HCT116 (cell line): ENCODE results near the gene LGALS3. TPM values are rescaled to one million over a fixed set of nuclear protein-coding genes. Genes with fewer than 3 reads are reported as not detected.

ENCODE experiments used
- ATAC-seq: fragments of 200-7000 bp; cut with Tn5 transposase; 2 replicates; pipeline ENCODE4 v1.9.1; 2020; ENCODE audit warnings: mild to moderate bottlenecking, moderate library complexity
- BruUV-seq: library from RNA; stranded (reverse); fragments of 400-500 nt; replicated peaks from 2 replicates; lab custom pipeline; 2021; lab: Mats Ljungman, UMichigan
- CTCF ChIA-PET: fragments of 300-600 bp; sonication (Branson Sonifier 250); formaldehyde crosslinking; loops from one replicate; lab custom pipeline; 2021; ENCODE audit warnings: antibody characterized with exemption; lab: Charles Lee
- POLR2A ChIA-PET: fragments of 300-600, 350-600 bp; sonication (Branson Sonifier 250); formaldehyde crosslinking; loops from one replicate; lab custom pipeline; 2021; ENCODE audit warnings: antibody characterized with exemption; lab: Charles Lee
- RAD21 ChIA-PET, 2 experiments: fragments of 300-600 bp; sonication (Branson Sonifier 250); formaldehyde crosslinking; loops; one replicate each; lab custom pipeline; 2023; ENCODE audit warnings: low total read pairs in 2 of 2; ENCODE audit not compliant: uncharacterized antibody in 2 of 2, unreplicated experiment in 2 of 2, low non-redundant PET in 1 of 2; lab: Charles Lee
- DNase-seq: peaks from one replicate; pipeline ENCODE4 v3.0.0-alpha.2; 2010; ENCODE audit warnings: low read depth, low spot score
- H2AFZ ChIP-seq: fragments of 200-600 bp; shearing (Covaris generic), sonication (generic); 2 replicates; pipeline ENCODE4 v1.6.1; 2017; ENCODE audit warnings: low read depth, mixed run types, mixed read lengths, antibody characterized with exemption, low read length; ENCODE audit not compliant: poor library complexity, severe bottlenecking
- H3K27ac ChIP-seq: 2 replicates; pipeline ENCODE4 v1.5.1; 2012; ENCODE audit warnings: low read depth, low read length
- H3K27me3 ChIP-seq: fragments of 200-600 bp; sonication (generic); 2 replicates; pipeline ENCODE4 v1.6.1; 2016; ENCODE audit warnings: mixed run types, low read length, mixed read lengths; ENCODE audit not compliant: insufficient read depth
- H3K36me3 ChIP-seq, 2 experiments: fragments of 200-500 bp in 1 of 2; fragments of 200-600 bp in 1 of 2; sonication (Bioruptor generic) in 1 of 2; sonication (generic) in 1 of 2; 2 replicates each; pipeline versions ENCODE4 v1.5.1 to v1.6.1; 2014 to 2016; ENCODE audit warnings: low read length in 2 of 2, inconsistent platforms in 1 of 2, mixed read lengths in 1 of 2, mixed run types in 1 of 2; ENCODE audit not compliant: insufficient read depth in 2 of 2, control insufficient read depth in 1 of 2
- H3K4me1 ChIP-seq, 2 experiments: fragments of 200-600 bp in 1 of 2; sonication (generic) in 1 of 2; 2 replicates each; pipeline versions ENCODE4 v1.5.1 to v1.6.1; 2012 to 2017; ENCODE audit warnings: low read length in 2 of 2, inconsistent platforms in 1 of 2, mild to moderate bottlenecking in 1 of 2, mixed read lengths in 1 of 2, mixed run types in 1 of 2, moderate library complexity in 1 of 2; ENCODE audit not compliant: insufficient read depth in 2 of 2, control insufficient read depth in 1 of 2
- H3K4me2 ChIP-seq: fragments of 200-600 bp; sonication (generic); 2 replicates; pipeline ENCODE4 v1.6.1; 2017; ENCODE audit warnings: mixed run types, low read length, mixed read lengths
- H3K4me3 ChIP-seq, 2 experiments: fragments of 200-600 bp in 1 of 2; sonication (generic) in 1 of 2; replicated peaks in 1 of 2; 2 replicates each; pipeline ENCODE4 v1.5.1; 2011 to 2016; ENCODE audit warnings: low read length in 2 of 2, control low read depth in 1 of 2, low read depth in 1 of 2, mild to moderate bottlenecking in 1 of 2, mixed read lengths in 1 of 2, mixed run types in 1 of 2
- H3K79me2 ChIP-seq: fragments of 200-600 bp; sonication (generic); 2 replicates; pipeline ENCODE4 v1.6.1; 2017; ENCODE audit warnings: mild to moderate bottlenecking, mixed run types, low read length, moderate library complexity, mixed read lengths; ENCODE audit not compliant: insufficient read depth
- H3K9ac ChIP-seq: fragments of 200-600 bp; sonication (generic); 2 replicates; pipeline ENCODE4 v1.6.1; 2016; ENCODE audit warnings: low read length, mixed read lengths
- H3K9me2 ChIP-seq: fragments of 200-600 bp; sonication (generic), shearing (Covaris generic); 2 replicates; pipeline ENCODE4 v1.6.1; 2017; ENCODE audit warnings: mixed run types, mild to moderate bottlenecking, moderate library complexity; ENCODE audit not compliant: insufficient read depth
- H3K9me3 ChIP-seq, 2 experiments: fragments of 200-500 bp in 1 of 2; fragments of 200-600 bp in 1 of 2; sonication (Bioruptor generic) in 1 of 2; sonication (generic) in 1 of 2; 2 replicates each; pipeline ENCODE4 v1.6.1; 2014 to 2017; ENCODE audit warnings: low read length in 2 of 2, mixed read lengths in 2 of 2, inconsistent platforms in 1 of 2, low read depth in 1 of 2, mild to moderate bottlenecking in 1 of 2, mixed run types in 1 of 2, moderate library complexity in 1 of 2; ENCODE audit not compliant: control insufficient read depth in 1 of 2, insufficient read depth in 1 of 2
- H4K20me1 ChIP-seq: fragments of 200-600 bp; sonication (generic), shearing (Covaris generic); 2 replicates; pipeline ENCODE4 v1.6.1; 2017; ENCODE audit warnings: mixed run types, mild to moderate bottlenecking, moderate library complexity; ENCODE audit not compliant: insufficient read depth
- CTCF ChIP-seq, 3 experiments: fragments of 200-600 bp in 1 of 3; sonication (generic) in 1 of 3; IDR thresholded peaks in 2 of 3; conservative IDR thresholded peaks in 1 of 3; 2 replicates each; pipeline ENCODE4 v1.5.1; 2012 to 2017; ENCODE audit warnings: low read depth in 2 of 3, low read length in 2 of 3, antibody characterized with exemption in 1 of 3, borderline replicate concordance in 1 of 3, control low read depth in 1 of 3, mild to moderate bottlenecking in 1 of 3, mixed read lengths in 1 of 3, mixed run types in 1 of 3, moderate library complexity in 1 of 3; ENCODE audit not compliant: insufficient read depth in 1 of 3
- EGR1 ChIP-seq: IDR thresholded peaks from 2 replicates; pipeline ENCODE4 v1.6.1; 2012; ENCODE audit warnings: low read depth
- EZH2 ChIP-seq: fragments of 200-600 bp; sonication (generic); IDR thresholded peaks from 2 replicates; pipeline ENCODE4 v1.6.1; 2017; ENCODE audit warnings: antibody characterized with exemption, mixed run types
- EZH2phosphoT487 ChIP-seq: fragments of 200-600 bp; IDR thresholded peaks from 2 replicates; pipeline ENCODE4 v1.6.1; 2018; ENCODE audit warnings: antibody characterized with exemption, borderline replicate concordance
- JUND ChIP-seq: IDR thresholded peaks from 2 replicates; pipeline ENCODE4 v1.6.1; 2012
- SRF ChIP-seq: IDR thresholded peaks from 2 replicates; pipeline ENCODE4 v1.6.1; 2012; ENCODE audit warnings: low read depth
- YY1 ChIP-seq: IDR thresholded peaks from 2 replicates; pipeline ENCODE4 v1.6.1; 2011; ENCODE audit warnings: low read length, low read depth, moderate library complexity, mild to moderate bottlenecking; ENCODE audit not compliant: insufficient replicate concordance; ENCODE audit errors: extremely low read depth
- ZBTB33 ChIP-seq: IDR thresholded peaks from 2 replicates; pipeline ENCODE4 v1.6.1; 2011; ENCODE audit warnings: mild to moderate bottlenecking, low read length, moderate library complexity; ENCODE audit not compliant: insufficient replicate concordance; ENCODE audit errors: extremely low read depth
- ZFX ChIP-seq: fragments of 450-650 bp; IDR thresholded peaks from 2 replicates; pipeline ENCODE4 v1.6.1; 2017
- intact Hi-C: fragments of 100-400 bp; cut with micrococcal nuclease; formaldehyde crosslinking; loops from 2 replicates; pipeline ENCODE4 v1.10.0; 2022
- total RNA-seq: library from RNA; stranded (reverse); gene quantifications from one replicate; pipeline ENCODE4 v1.2.1, GENCODE V29; 2021; ENCODE audit not compliant: unreplicated experiment

The LGALS3 gene
- total RNA-seq, 1 experiment from 2014 or later: 86.1 TPM

GRCh38 chr14:55099756-55100155 is 29.3 kb upstream of the LGALS3 start:
- no peak for DNase-seq
- Histone ChIP-seq H3K9me3 (peaks cover 3 to 6% of the 10 kb centered on the region in 2 experiments; a peak in 1 of 4 replicates), H3K27ac (no peak overlapping the region), H3K79me2 (no peaks in the 10 kb centered on the region), H3K9ac (no peak overlapping the region), H3K36me3 (peaks cover 0 to 4% of the 10 kb centered on the region in 2 experiments; a peak in 1 of 4 replicates), H3K4me1 (peaks cover 32 to 48% of the 10 kb centered on the region in 2 experiments), H3K4me3 (no peak overlapping the region), H4K20me1 (no peaks in the 10 kb centered on the region), H3K9me2 (no peaks in the 10 kb centered on the region), H2AFZ (no peak overlapping the region), H3K27me3 (no peaks in the 10 kb centered on the region), H3K4me2 (no peak overlapping the region)
- ChIA-PET RAD21 (no interaction called here), POLR2A (interaction anchor here (0.6 kb wide), 1 partner anchor 10 kb away, joined by 3 read pairs; no protein-coding TSS in a partner anchor), CTCF (no interaction called here)
- TF ChIP-seq ZFX: no peak
- TF ChIP-seq CTCF (IDR thresholded peaks at IDR 0.05 in 2 of 3, conservative IDR thresholded peaks at IDR 0.05 in 1 of 3; ENCODE audit: borderline replicate concordance in 1 of 3, insufficient read depth in 1 of 3, low read depth in 2 of 3, low read length in 2 of 3): no peak
- TF ChIP-seq JUND: no peak
- TF ChIP-seq EZH2phosphoT487: no peak
- no peak for TF ChIP-seq EZH2
- no TSS peak for BruUV-seq
- intact Hi-C loops: no loop called here
- no peak for ATAC-seq

- Histone ChIP-seq H3K36me3 (peaks cover 0 to 4% of the 10 kb centered on the region in 2 experiments; a peak in 1 of 4 replicates), H3K4me2 (peak overlapping the region; percentile 79), H4K20me1 (no peaks in the 10 kb centered on the region), H3K27ac (peak overlapping the region; percentile 94), H2AFZ (no peak overlapping the region), H3K4me1 (peaks cover 40 to 60% of the 10 kb centered on the region in 2 experiments), H3K9ac (peak overlapping the region; percentile 71), H3K9me3 (peaks cover 3 to 12% of the 10 kb centered on the region in 2 experiments; a peak in 1 of 4 replicates), H3K79me2 (no peaks in the 10 kb centered on the region), H3K4me3 (peak overlapping the region in 1 of 2 experiments; percentile 53; a peak in 1 of 4 replicates), H3K27me3 (no peaks in the 10 kb centered on the region), H3K9me2 (no peaks in the 10 kb centered on the region)
- BruUV-seq: no TSS peak
- intact Hi-C loops: loop anchor here (2.0 kb wide), 1 partner anchor 27 kb away; the partner anchor contains the start of gene LGALS3
- POLR2A ChIA-PET: interaction anchor here (0.6 to 2.5 kb wide), 4 partner anchors 10 to 28 kb away, joined by 3 to 17 read pairs (median 4); partner anchors contain the start of gene LGALS3
- DNase-seq (no peak), ATAC-seq (no peak)
- CTCF ChIA-PET: no interaction called here
- no peak for TF ChIP-seq YY1
- TF ChIP-seq ZBTB33: no peak
- TF ChIP-seq SRF: no peak
- TF ChIP-seq EGR1: no peak
- RAD21 ChIA-PET: no interaction called here
Observed at GRCh38 chr14:55101698-55102097, 27.4 kb upstream of the LGALS3 start.
